Gastrocnemius medialis (tissue), 4 donors: Measurements from ENCODE around the gene NRN1L. TPM values are rescaled to one million over a fixed set of nuclear protein-coding genes. Genes with fewer than 3 reads are reported as not detected.
A peak's percentile ranks its signal among the peaks of the same experiment; 100 is the strongest.

Source experiments
- ATAC-seq, 2 donors: fragments of 150-250 bp; one replicate each; pipeline ENCODE4 v1.9.1; 2016
- DNase-seq, 2 donors: peaks; one replicate each; pipeline ENCODE4 v3.0.0-alpha.2; 2019
- H3K27ac ChIP-seq, 4 donors: fragments of 200-600 bp; sonication (generic); 1 replicate in 1 of 4; 2 replicates in 3 of 4; pipeline ENCODE4 v1.5.1; 2016 to 2018; ENCODE audit warnings: mild to moderate bottlenecking in 2 of 4, moderate library complexity in 1 of 4
- H3K27me3 ChIP-seq, 3 donors: fragments of 200-600 bp; sonication (generic) in 2 of 3; 1 replicate in 1 of 3; 2 replicates in 2 of 3; pipeline versions ENCODE4 v1.5.1 to v1.6.0; 2016 to 2019; ENCODE audit warnings: mild to moderate bottlenecking in 1 of 3, moderate library complexity in 1 of 3
- H3K36me3 ChIP-seq, 2 donors: fragments of 200-600 bp; sonication (generic) in 1 of 2; one replicate each; pipeline ENCODE4 v1.5.1; 2017 to 2018
- H3K4me1 ChIP-seq, 2 donors: fragments of 200-600 bp; sonication (generic) in 1 of 2; one replicate each; pipeline ENCODE4 v1.5.1; 2016 to 2017; ENCODE audit warnings: mild to moderate bottlenecking in 2 of 2
- H3K4me3 ChIP-seq, 4 donors: fragments of 200-600 bp; sonication (generic) in 3 of 4; 1 replicate in 1 of 4; 2 replicates in 3 of 4; pipeline ENCODE4 v1.5.1; 2016 to 2019; ENCODE audit warnings: mild to moderate bottlenecking in 2 of 4
- H3K9me3 ChIP-seq, 3 donors: fragments of 200-600 bp; sonication (generic) in 2 of 3; 1 replicate in 1 of 3; 2 replicates in 2 of 3; pipeline ENCODE4 v1.5.1; 2016 to 2019
- CTCF ChIP-seq, 5 experiments: fragments of 450-650 bp in 3 of 5; fragments of 200-600 bp in 2 of 5; sonication (generic) in 2 of 5; IDR thresholded peaks in 4 of 5; conservative IDR thresholded peaks in 1 of 5; 1 replicate in 4 of 5; 2 replicates in 1 of 5; pipeline ENCODE4 v1.5.1; 2016 to 2019; ENCODE audit warnings: antibody characterized with exemption in 5 of 5, mild to moderate bottlenecking in 3 of 5, moderate library complexity in 3 of 5
- POLR2A ChIP-seq, 2 donors: fragments of 450-650 bp; IDR thresholded peaks; one replicate each; pipeline ENCODE4 v1.6.1; 2017; ENCODE audit warnings: antibody characterized with exemption in 2 of 2, mild to moderate bottlenecking in 2 of 2, moderate library complexity in 2 of 2
- in situ Hi-C, 4 donors: fragments of 200-750 bp; cut with MboI; loops; one replicate each; pipeline versions ENCODE4 v1.15.0 to v1.8.0; 2017; ENCODE audit warnings: low sequenced_read_pairs in 4 of 4
- intact Hi-C: fragments of 100-400 bp; cut with DNase I; formaldehyde crosslinking; loops from one replicate; pipeline ENCODE4 v1.15.1; 2023; ENCODE audit warnings: low total_unique reads
- total RNA-seq, 4 donors: library from RNA; depleted of rRNA; stranded (reverse); fragments of >200 nt; gene quantifications; one replicate each; pipeline versions ENCODE4 v1.1.0 to v1.2.3, GENCODE V29; 2016

NRN1L gene
- total RNA-seq, 4 donors from 2014 or later = 0.87 to 2.8 (median 1.1) TPM; not detected in 1

DNA sequence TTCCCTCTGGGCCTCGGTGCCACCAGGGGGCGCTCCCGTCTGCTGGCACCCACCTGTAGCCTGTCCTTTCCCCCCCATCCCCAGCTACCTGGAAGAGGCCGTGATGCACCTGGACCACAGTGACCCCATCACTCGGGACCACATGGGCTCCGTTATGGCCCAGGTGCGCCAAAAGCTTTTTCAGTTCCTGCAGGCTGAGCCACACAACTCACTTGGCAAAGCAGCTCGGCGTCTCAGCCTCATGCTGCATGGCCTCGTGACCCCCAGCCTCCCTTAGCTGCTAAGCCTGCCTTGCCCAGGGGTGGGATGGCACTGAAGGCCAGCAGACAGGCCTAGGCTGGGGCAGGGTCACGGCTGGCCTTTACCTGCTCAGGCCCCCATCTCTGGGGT lies 818 bp upstream of the NRN1L start:
- TF ChIP-seq CTCF (IDR thresholded peaks at IDR 0.05 in 4 of 5, conservative IDR thresholded peaks at IDR 0.05 in 1 of 5) = peak; percentile 76 to 91 (median 91)
- TF ChIP-seq POLR2A (IDR thresholded peaks at IDR 0.05) = no peak
- intact Hi-C loops = loop anchor here (1.0 to 5.0 kb wide), 3 partner anchors 33 to 158 kb away; no protein-coding TSS in a partner anchor
- DNase-seq (peak in 1 of 2 donors; percentile 64), ATAC-seq (peak in 1 of 2 donors; percentile 22)
- H3K36me3 ChIP-seq = peaks cover 2 to 42% of the 10 kb centered on the region in 2 donors
- in situ Hi-C loops = loop anchor here in 1 of 4 donors (10.0 kb wide), 1 partner anchor 51 kb away; the partner anchor contains the start of genes CTRL and PSMB10
- no peak overlapping the region for H3K4me3 ChIP-seq
- peaks cover 51 to 52% of the 10 kb centered on the region in 2 donors for H3K4me1 ChIP-seq
- no peaks in the 10 kb centered on the region for H3K9me3 ChIP-seq
- H3K27me3 ChIP-seq = no peaks in the 10 kb centered on the region
- H3K27ac ChIP-seq = peak overlapping the region; percentile 87 to 95 (median 90)

DNA sequence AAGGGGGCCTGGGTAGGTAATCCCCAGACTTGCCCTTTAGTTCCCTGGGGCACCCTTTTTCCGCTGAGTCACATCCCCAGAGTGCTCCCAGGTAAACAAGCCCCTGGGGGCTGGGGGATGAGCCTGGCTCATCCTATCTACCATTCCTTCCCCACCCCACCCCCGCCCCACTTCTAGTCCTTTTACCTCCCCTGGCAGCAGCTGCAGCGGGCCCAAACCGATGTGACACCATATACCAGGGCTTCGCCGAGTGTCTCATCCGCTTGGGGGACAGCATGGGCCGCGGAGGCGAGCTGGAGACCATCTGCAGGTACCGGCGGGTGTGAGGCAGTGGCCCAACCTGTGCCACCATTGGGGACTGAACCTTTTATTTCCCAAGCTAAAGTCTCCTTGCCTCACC lies 860 bp downstream of the NRN1L start:
- H3K4me1 ChIP-seq = peaks cover 46 to 47% of the 10 kb centered on the region in 2 donors
- no peak for TF ChIP-seq POLR2A (IDR thresholded peaks at IDR 0.05)
- TF ChIP-seq CTCF (IDR thresholded peaks at IDR 0.05 in 4 of 5, conservative IDR thresholded peaks at IDR 0.05 in 1 of 5) = no peak
- H3K27ac ChIP-seq = peak overlapping the region; percentile 87 to 95 (median 90)
- in situ Hi-C loops = loop anchor here in 1 of 4 donors (10.0 kb wide), 1 partner anchor 49 kb away; the partner anchor contains the start of genes CTRL and PSMB10
- DNase-seq (no peak), ATAC-seq (no peak)
- no peaks in the 10 kb centered on the region for H3K9me3 ChIP-seq
- H3K36me3 ChIP-seq = peaks cover 0 to 25% of the 10 kb centered on the region in 2 donors
- no peak overlapping the region for H3K4me3 ChIP-seq
- intact Hi-C loops = no loop called here
- H3K27me3 ChIP-seq = no peaks in the 10 kb centered on the region

GRCh38 chr16:67885976-67886375 lies 1.3 kb downstream of the NRN1L start:
- intact Hi-C loops = no loop called here
- H3K4me1 ChIP-seq = peaks cover 41 to 43% of the 10 kb centered on the region in 2 donors

GRCh38 chr16:67886387-67886786 lies 1.7 kb downstream of the NRN1L start:
- no peak overlapping the region for H3K27ac ChIP-seq
- no peaks in the 10 kb centered on the region for H3K27me3 ChIP-seq
- no peak for ATAC-seq
- intact Hi-C loops (no loop called here), in situ Hi-C loops (loop anchor here in 1 of 4 donors (10.0 kb wide), 1 partner anchor 48 kb away; the partner anchor contains the start of genes CTRL and PSMB10)
- DNase-seq = no peak
- H3K9me3 ChIP-seq = no peaks in the 10 kb centered on the region
- H3K36me3 ChIP-seq = peaks cover 0 to 17% of the 10 kb centered on the region in 2 donors
- peaks cover 37 to 39% of the 10 kb centered on the region in 2 donors for H3K4me1 ChIP-seq
- H3K4me3 ChIP-seq = no peak overlapping the region
- TF ChIP-seq CTCF (IDR thresholded peaks at IDR 0.05 in 4 of 5, conservative IDR thresholded peaks at IDR 0.05 in 1 of 5) (no peak), POLR2A (IDR thresholded peaks at IDR 0.05) (no peak)

More at GRCh38 chr16:67885976-67886375, 1.3 kb downstream of the NRN1L start:
- TF ChIP-seq CTCF (IDR thresholded peaks at IDR 0.05 in 4 of 5, conservative IDR thresholded peaks at IDR 0.05 in 1 of 5) (no peak), POLR2A (IDR thresholded peaks at IDR 0.05) (no peak)
- ATAC-seq (no peak), DNase-seq (no peak)
- in situ Hi-C loops = loop anchor here in 1 of 4 donors (10.0 kb wide), 1 partner anchor 49 kb away; the partner anchor contains the start of genes CTRL and PSMB10
- H3K27me3 ChIP-seq = no peaks in the 10 kb centered on the region
- peak overlapping the region in 1 of 4 donors; percentile 90 for H3K27ac ChIP-seq
- peaks cover 0 to 21% of the 10 kb centered on the region in 2 donors for H3K36me3 ChIP-seq
- H3K9me3 ChIP-seq = no peaks in the 10 kb centered on the region
- no peak overlapping the region for H3K4me3 ChIP-seq
